Upper lobe of left lung (tissue), 6 donors: ENCODE results near the gene GRK3. TPM values are rescaled to one million over a fixed set of nuclear protein-coding genes. Genes with fewer than 3 reads are reported as not detected.

Experiments used
- ATAC-seq, 2 donors: fragments of 200-7000 bp; cut with Tn5 transposase; one replicate each; pipeline ENCODE4 v1.9.1; 2022; ENCODE audit warnings: mild to moderate bottlenecking in 2 of 2, moderate library complexity in 2 of 2; ENCODE audit not compliant: low FRiP score in 2 of 2
- DNase-seq, 2 donors: peaks; one replicate each; pipeline ENCODE4 v3.0.0-alpha.2; 2019 to 2020
- H3K27ac ChIP-seq, 4 donors: fragments of 200-600 bp; sonication (generic); one replicate each; pipeline ENCODE4 v1.5.1; 2016 to 2019
- H3K27me3 ChIP-seq, 4 donors: fragments of 200-600 bp; sonication (generic); one replicate each; pipeline ENCODE4 v1.5.1; 2017 to 2019
- H3K36me3 ChIP-seq, 4 donors: fragments of 200-600 bp; sonication (generic); one replicate each; pipeline ENCODE4 v1.5.1; 2016 to 2019
- H3K4me1 ChIP-seq, 4 donors: fragments of 200-600 bp; sonication (generic); one replicate each; pipeline ENCODE4 v1.5.1; 2018 to 2019
- H3K4me3 ChIP-seq, 4 donors: fragments of 200-600 bp; sonication (generic); one replicate each; pipeline ENCODE4 v1.5.1; 2017 to 2019; ENCODE audit warnings: mild to moderate bottlenecking in 2 of 4, moderate library complexity in 1 of 4
- H3K9me3 ChIP-seq, 4 donors: fragments of 200-600 bp; sonication (generic); one replicate each; pipeline ENCODE4 v1.5.1; 2018 to 2019
- EP300 ChIP-seq, 4 donors: sonication (generic); formaldehyde crosslinking; IDR thresholded peaks; one replicate each; pipeline ENCODE4 v1.5.1; 2017; ENCODE audit warnings: antibody characterized with exemption in 4 of 4, control low read depth in 2 of 4
- POLR2A ChIP-seq, 4 donors: fragments of 450-650 bp; IDR thresholded peaks; one replicate each; pipeline ENCODE4 v1.5.1; 2016 to 2017; ENCODE audit warnings: antibody characterized with exemption in 4 of 4, mild to moderate bottlenecking in 2 of 4
- POLR2AphosphoS5 ChIP-seq, 2 donors: sonication (generic); formaldehyde crosslinking; IDR thresholded peaks; one replicate each; pipeline ENCODE4 v1.5.1; 2017; ENCODE audit warnings: antibody characterized with exemption in 2 of 2
- WGBS, 2 donors: methylation state at CpG; one replicate each; pipeline ENCODE4 v1.1.5; 2017 to 2018; 5-methylcytosine and 5-hydroxymethylcytosine counted together
- total RNA-seq, 6 donors: library from RNA; depleted of rRNA in 4 of 6; stranded (reverse); fragments of >200 nt in 4 of 6; gene quantifications; one replicate each; pipeline versions ENCODE4 v1.1.0 to v1.2.1, GENCODE V29; 2016 to 2021
- TF ChIP-seq, protein P1 (sequence below), 6 experiments: fragments of 450-650 bp in 4 of 6; fragments of 200-600 bp in 2 of 6; sonication (generic) in 2 of 6; IDR thresholded peaks; one replicate each; pipeline ENCODE4 v1.5.1; 2016 to 2019; ENCODE audit warnings: antibody characterized with exemption in 6 of 6
- donor health status: DM: no; HTN: no; CAD: no; lungs with moderate emphysema.
- donor health status: DM: no; HTN: yes; CAD: no; lungs with severe emphysema.

Gene GRK3
- total RNA-seq, 6 donors from 2014 or later, result 16.0 to 25.2 (median 21.6) TPM

DNA sequence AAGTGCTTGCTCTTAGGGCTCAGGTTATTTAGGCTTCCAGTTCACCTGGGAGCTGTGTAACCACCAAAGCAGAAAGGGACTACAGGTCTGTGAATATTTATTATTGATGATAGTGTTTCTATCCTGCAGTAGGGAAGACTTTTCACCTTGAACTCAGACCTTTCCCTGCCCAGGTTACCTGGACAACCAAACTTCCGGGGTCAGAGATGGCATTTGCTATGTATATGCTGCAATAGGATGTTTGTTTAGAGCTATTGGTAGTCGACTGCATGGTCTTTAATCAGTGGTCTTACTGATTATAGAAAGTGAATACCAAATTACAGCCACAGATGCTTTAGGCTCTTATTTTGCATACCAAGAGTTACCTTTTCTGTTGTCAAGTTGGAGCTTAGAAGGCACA, 94.9 kb downstream of the GRK3 start:
- TF ChIP-seq, protein P1, sequence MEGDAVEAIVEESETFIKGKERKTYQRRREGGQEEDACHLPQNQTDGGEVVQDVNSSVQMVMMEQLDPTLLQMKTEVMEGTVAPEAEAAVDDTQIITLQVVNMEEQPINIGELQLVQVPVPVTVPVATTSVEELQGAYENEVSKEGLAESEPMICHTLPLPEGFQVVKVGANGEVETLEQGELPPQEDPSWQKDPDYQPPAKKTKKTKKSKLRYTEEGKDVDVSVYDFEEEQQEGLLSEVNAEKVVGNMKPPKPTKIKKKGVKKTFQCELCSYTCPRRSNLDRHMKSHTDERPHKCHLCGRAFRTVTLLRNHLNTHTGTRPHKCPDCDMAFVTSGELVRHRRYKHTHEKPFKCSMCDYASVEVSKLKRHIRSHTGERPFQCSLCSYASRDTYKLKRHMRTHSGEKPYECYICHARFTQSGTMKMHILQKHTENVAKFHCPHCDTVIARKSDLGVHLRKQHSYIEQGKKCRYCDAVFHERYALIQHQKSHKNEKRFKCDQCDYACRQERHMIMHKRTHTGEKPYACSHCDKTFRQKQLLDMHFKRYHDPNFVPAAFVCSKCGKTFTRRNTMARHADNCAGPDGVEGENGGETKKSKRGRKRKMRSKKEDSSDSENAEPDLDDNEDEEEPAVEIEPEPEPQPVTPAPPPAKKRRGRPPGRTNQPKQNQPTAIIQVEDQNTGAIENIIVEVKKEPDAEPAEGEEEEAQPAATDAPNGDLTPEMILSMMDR (IDR thresholded peaks at IDR 0.05), result no peak
- Histone ChIP-seq H3K4me3 (no peak overlapping the region), H3K36me3 (no peaks in the 10 kb centered on the region), H3K27me3 (no peaks in the 10 kb centered on the region), H3K27ac (no peak overlapping the region), H3K9me3 (no peaks in the 10 kb centered on the region), H3K4me1 (peaks cover 0 to 11% (median 5%) of the 10 kb centered on the region in 4 donors)
- no peak for ATAC-seq
- no peak for DNase-seq
- 80 to 91% methylated on average over 2 of the region's 2 CpGs for WGBS, 2 donors

GRCh38 chr22:25660336-25660735, 95.9 kb downstream of the GRK3 start:
- Histone ChIP-seq H3K27me3 (no peaks in the 10 kb centered on the region), H3K36me3 (no peaks in the 10 kb centered on the region), H3K27ac (no peak overlapping the region), H3K4me1 (peaks cover 0 to 11% (median 5%) of the 10 kb centered on the region in 4 donors), H3K9me3 (no peaks in the 10 kb centered on the region), H3K4me3 (no peak overlapping the region)
- TF ChIP-seq, protein P1 (IDR thresholded peaks at IDR 0.05), result no peak
- no peak for TF ChIP-seq POLR2AphosphoS5 (IDR thresholded peaks at IDR 0.05)
- no peak for TF ChIP-seq EP300 (IDR thresholded peaks at IDR 0.05)
- TF ChIP-seq POLR2A (IDR thresholded peaks at IDR 0.05), result no peak
- DNase-seq (no peak), ATAC-seq (no peak)
- 89% methylated on average over 3 of the region's 3 CpGs for WGBS, 2 donors

DNA sequence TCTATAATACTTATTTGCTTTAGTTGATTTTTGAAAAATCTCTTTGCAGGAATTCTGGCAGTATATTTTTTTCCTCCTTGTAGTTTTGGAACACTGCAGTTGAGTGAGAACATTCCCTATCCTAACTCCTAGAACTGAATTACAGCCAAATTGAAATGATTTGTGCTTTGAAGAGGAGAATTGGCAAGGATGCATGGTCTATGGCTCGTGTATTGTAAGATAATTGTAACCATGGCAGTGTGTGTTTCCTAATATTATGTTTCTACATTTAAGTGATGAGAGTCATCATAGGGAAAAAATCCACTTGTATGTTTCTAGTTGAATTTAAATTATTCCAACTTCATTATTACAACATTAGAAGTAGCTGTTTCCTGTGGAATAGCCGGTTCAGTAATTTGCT, 96.6 kb downstream of the GRK3 start:
- peaks cover 5 to 18% (median 7%) of the 10 kb centered on the region in 4 donors for H3K4me1 ChIP-seq
- H3K9me3 ChIP-seq, result no peaks in the 10 kb centered on the region
- 30 to 32% methylated on average over 2 of the region's 2 CpGs for WGBS, 2 donors
- H3K36me3 ChIP-seq, result no peaks in the 10 kb centered on the region
- DNase-seq, result no peak
- ATAC-seq, result peak; percentile 73 to 75
- H3K27me3 ChIP-seq, result no peaks in the 10 kb centered on the region
- no peak overlapping the region for H3K27ac ChIP-seq
- H3K4me3 ChIP-seq, result peak overlapping the region in 1 of 4 donors; percentile 12
- TF ChIP-seq, protein P1 (IDR thresholded peaks at IDR 0.05), result no peak
- peak in 1 of 4 donors; percentile 15 for TF ChIP-seq EP300 (IDR thresholded peaks at IDR 0.05)

GRCh38 chr22:25663654-25664053, 99.2 kb downstream of the GRK3 start:
- Histone ChIP-seq H3K4me1 (peaks cover 15 to 40% (median 23%) of the 10 kb centered on the region in 4 donors), H3K27me3 (no peaks in the 10 kb centered on the region), H3K27ac (no peak overlapping the region), H3K4me3 (no peak overlapping the region), H3K9me3 (no peaks in the 10 kb centered on the region), H3K36me3 (no peaks in the 10 kb centered on the region)
- TF ChIP-seq, protein P1 (IDR thresholded peaks at IDR 0.05), result no peak
- TF ChIP-seq EP300 (IDR thresholded peaks at IDR 0.05), result peak in 1 of 4 donors; percentile 25
- 65 to 74% methylated on average over 4 of the region's 4 CpGs for WGBS, 2 donors
- ATAC-seq (peak in 1 of 2 donors; percentile 66), DNase-seq (no peak)

DNA sequence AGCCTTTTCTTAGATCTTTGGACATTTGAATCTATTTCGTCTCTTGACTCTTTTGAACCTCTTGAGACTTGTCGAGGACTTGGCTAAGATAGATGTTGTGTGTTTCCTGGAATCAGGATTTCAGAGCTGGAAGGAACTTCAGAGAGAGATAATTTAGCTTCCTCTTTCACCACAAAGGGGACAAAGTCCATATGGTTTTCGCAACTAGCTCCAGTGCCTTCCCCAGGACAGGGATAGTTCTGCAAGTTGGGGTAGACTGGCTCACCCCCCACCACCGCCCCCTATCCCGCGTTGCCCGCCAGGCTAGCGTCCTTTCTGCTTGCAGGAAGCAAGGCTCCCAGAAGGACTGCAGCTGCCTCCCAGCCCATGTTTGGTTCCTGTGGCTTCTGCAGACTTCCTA, 101.8 kb downstream of the GRK3 start:
- DNase-seq (peak; percentile 43 to 87), ATAC-seq (peak; percentile 70 to 83)
- no peaks in the 10 kb centered on the region for H3K9me3 ChIP-seq
- peak overlapping the region in 1 of 4 donors; percentile 25 for H3K4me3 ChIP-seq
- H3K4me1 ChIP-seq, result peaks cover 11 to 43% (median 28%) of the 10 kb centered on the region in 4 donors
- H3K36me3 ChIP-seq, result no peaks in the 10 kb centered on the region
- TF ChIP-seq, protein P1 (IDR thresholded peaks at IDR 0.05), result no peak
- peak in 1 of 4 donors; percentile 47 for TF ChIP-seq EP300 (IDR thresholded peaks at IDR 0.05)
- no peak for TF ChIP-seq POLR2AphosphoS5 (IDR thresholded peaks at IDR 0.05)
- no peaks in the 10 kb centered on the region for H3K27me3 ChIP-seq
- 16 to 24% methylated on average over 7 to 8 of the region's 8 CpGs for WGBS, 2 donors
- peak overlapping the region in 1 of 4 donors; percentile 18 for H3K27ac ChIP-seq
